HG02678 (cell line): Measurements from ENCODE around the gene DENND1B.

Source experiments
- ATAC-seq: cut with Tn5 transposase; IDR thresholded peaks from one replicate; pipeline ENCODE4 v1.9.1; 2021; ENCODE audit warnings: mild to moderate bottlenecking, moderate library complexity; ENCODE audit not compliant: unreplicated experiment

The DENND1B gene

DNA sequence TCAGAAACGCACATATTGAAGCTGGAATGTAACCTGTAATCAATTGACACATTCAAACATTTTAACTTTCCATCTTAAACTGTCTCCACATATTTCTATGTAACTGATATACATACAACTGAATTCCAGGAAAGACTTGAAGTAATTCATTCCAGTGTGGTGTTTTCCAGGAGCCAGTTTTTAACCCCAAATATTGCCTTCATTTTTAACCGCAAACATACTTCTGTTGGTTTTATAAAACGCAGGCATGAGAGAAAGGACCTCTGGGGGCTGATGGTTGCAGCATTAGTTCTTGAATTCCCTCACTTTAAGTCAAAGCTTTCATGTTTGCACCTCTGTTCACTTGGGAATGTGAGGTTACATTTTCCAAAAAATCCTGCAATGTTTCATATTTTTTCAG lies 303.1 kb downstream of the DENND1B start:
- no peak for ATAC-seq

DNA sequence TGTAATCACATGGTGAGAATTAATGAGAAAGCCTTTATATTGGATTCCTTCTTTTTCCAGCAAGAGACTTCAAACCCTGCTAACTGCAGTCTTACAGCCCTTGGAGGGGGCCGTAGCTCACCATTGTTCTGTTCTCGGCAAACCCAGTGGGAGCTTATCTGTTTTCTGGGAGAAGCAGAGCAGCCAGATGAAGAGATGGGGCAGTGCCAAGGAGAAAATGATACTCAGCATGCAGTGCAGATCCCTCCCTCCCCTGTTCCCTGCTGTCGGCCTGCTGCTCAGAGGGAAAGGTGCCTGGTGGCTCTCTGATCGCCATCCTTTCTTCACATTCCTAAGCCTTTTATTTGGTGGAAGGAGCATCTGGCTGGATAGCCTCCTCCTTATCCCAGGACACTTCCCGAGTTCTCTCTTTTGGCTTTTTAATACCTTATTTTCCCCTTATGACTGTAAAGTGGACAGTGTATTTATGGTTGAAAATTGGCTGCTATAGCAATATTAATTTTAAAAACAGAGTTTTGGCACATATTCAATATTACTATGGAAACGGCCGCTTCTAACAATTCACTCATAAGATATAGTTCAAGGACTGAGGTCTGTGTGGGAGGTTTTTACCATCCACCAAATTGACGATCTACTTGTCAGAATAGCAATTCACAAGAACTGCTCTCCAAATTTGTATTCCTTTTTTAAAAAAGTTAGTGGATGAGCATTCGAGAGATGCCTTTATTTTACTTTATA lies 303.9 kb downstream of the DENND1B start:
- no peak for ATAC-seq

DNA sequence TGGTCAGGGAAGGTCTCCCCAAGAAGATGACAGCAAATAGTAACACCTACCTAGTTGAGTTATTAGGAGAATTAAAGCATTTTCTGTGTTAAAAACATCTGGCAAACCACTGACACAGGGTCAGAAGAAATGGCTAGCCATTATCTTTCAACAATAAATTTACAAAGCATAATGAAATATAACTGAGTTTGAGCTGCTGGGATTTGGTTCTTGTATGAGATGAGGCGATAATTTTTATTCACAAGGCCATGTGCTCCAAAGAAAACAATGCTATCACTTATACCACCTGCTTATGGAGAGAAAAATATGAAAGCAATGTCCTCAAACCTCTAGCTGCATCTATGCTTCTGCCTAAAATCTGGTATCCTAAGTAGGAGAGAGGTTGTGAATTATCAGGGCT lies 304.9 kb downstream of the DENND1B start:
- ATAC-seq: no peak

DNA sequence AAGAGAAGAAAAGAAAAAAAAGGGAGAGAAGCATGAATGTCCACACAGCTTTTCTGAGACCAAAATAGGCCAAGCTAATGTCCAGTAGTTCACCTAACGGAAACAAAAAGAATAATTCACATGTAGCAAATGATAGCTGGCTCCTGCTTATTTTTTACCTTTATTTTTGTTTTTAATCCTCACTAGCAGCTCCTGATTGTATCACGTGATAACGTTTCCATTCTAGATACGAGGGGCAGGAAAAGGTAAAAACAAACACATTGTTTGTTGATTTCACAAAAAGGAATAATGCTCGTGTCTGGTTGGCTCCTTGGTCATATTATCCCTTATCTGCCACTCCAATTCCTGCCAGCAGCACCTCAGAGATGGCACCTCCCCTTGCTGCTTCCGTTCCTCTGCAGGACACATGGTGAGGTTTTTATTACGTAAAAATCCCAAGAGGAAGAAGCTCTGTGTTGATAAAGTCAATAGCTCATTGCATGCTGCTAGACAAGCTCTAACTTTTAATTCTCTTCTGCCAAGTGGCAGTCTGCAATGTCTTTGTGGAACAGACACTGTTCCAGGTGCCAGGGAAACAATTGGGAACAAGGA lies 305.6 kb downstream of the DENND1B start:
- no peak for ATAC-seq

DNA sequence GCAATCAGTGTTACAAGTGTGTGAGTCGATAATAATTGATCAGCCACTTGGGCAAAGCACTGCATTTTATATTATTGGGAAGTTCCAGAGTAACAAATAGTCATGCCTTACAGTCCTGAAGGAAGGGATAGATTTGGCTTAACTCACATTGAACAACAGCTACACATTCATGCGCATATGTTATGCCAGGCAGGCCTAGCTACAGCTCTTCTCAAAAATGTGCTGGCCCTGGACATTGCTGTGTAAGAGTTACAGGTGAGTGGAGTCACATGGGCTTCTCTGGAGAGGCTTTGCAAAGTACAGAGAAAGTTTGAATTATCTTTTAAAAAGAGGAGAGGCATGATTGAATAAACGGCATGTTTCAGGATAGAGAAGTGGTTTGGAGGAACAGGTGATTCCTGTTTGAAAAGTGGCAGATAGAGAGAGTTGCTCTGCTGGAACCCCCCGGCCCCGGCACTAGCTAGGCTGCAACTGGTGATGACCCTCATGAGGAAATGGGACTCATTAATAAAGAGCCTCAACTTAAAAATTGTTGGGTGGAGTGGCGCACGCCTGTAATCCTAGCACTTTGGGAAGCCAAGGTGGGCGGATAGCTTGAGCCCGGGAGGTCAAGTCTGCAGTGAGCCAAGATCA lies 306.6 kb downstream of the DENND1B start:
- ATAC-seq: no peak

DNA sequence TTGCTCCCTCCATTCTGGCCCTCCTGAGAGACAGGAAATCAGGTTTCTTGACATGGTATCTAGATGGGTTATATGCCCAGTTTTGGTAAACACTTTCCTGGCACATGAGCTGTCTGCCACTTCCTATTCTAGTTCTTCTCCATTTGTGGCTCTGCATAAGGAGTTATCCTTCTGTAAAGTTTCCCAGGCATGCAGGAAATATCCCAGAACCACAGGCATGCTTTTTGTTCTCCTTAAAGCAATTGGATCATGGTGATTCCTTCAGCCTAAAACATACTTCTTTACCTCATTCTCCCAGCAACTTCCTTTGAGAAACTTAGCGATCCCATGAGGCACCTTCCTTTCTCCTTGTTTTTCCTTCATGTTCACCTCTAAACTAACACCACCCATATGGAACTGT lies 307.4 kb downstream of the DENND1B start:
- no peak for ATAC-seq

DNA sequence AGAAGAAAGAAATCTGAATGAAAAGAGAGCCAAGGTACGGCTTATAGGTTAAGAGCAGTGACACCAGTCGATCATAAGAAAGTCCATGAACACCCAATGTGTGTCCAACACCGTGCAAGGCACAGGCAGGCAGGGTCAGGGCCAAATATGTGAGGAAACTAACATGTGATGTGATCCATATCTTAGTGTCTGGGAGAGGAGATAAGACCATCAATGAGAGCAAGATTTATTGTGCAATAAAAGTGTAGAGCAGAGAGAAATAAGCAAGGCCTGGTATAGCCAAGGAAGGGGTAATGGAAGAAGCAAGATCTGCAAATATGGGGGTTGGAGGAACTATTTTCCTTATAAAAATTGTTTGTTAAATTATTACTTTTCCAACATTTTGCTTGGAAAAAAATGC lies 308.5 kb downstream of the DENND1B start:
- no peak for ATAC-seq

DNA sequence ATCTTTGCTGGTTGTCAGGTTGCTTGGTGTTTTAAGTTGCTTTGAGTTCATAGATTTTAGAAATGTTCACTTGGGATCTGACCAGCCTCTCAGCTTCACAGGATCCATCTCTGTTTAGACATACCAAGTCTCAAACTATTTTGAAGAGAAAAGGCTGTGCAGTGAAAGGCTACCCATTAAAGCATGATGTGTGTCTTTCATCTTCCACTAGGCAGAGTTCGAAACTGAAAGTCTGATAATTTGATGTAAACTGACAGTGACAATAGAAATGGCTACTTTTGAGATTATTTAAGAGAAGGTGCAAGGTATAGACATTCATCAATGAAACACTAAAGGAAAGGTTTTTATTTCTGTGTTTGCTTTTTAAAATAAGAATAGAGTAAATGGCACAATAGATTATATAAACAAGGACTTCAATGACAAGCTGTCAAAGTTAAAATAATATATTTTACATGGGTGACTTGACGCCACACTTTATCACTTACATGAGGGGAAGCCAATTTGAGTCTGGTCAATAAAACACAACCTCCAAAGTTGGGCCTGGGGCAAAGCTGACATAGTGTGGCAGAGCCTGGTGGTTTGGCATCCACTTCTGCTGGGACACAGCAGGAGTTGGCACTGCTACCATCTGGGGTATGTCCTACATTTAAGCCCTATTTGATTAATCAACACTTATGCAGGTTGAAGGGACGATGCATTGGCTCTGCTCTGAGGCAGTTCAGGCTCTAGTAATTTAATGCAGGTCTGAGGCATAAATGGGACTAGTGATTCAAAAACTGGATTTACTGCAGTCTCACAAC lies 309.6 kb downstream of the DENND1B start:
- no peak for ATAC-seq

DNA sequence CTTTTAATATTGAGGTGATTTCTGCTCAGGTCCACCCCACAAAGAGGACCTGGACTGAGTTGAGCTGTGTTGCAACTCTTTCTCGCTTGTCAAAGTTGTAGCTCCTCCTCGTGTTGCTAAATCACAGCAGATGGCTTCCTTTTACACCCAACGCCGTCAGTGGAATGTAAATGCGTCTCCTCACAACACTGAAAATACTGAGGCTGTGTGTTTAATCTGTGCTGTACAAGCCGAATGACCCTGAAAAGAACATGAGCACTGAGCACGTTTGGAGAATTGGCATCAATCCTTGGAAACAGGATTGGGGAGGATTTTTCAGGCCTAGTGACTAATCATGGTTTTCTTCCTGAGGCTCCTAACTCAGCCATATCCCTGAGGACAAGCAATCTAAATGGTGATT lies 311.2 kb downstream of the DENND1B start:
- ATAC-seq: no peak

DNA sequence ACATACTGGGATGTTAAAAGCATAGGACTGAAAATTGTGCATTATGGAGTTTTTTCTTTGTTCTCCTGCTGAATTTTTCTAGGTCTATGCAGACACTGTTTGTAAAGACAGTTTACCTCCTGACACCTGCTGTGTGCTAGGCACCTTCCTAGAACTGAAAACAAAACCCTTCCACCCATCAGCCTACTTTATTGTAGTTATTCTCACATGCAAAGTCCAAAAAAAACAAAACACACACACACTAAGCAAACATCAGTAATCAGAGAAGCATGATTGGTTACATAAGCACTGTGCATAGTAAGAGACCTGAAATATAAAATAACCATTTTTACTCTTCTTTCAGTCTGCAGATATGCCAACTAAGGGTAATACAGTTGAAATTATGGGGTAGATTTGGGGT lies 312.1 kb downstream of the DENND1B start:
- ATAC-seq: no peak

DNA sequence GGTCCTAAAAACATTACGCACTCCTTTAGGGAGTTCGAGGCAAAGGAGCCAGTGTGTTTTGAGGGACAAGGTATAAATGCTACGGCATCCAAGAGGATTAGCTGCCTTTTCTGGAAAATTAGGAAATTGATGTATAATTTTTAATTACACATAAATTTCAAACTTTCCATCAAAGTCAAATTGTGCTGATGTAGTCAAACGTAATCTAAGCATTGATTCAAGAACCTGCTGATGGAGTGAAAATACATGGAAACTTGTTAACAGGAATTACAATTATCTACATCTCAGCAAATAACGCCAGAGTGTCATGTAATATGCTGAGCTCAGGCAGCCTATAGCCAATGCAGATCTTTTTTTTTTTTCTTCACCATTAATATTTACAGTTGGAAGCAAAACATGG lies 312.7 kb downstream of the DENND1B start:
- no peak for ATAC-seq
